ENCODE results near the gene RNF214.
A peak's percentile ranks its signal among the peaks of the same experiment; 100 is the strongest.

RNF214 gene

GRCh38 chr11:117214404-117215110, 17.9 kb upstream of the RNF214 start:
- DNase-seq (ENCODE audit: low spot score), result no peak

- no peak for DNase-seq (ENCODE audit: low spot score)
These were observed 15.1 kb upstream of the RNF214 start for GRCh38 chr11:117217141-117218084.

GRCh38 chr11:117218133-117218915, 14.1 kb upstream of the RNF214 start:
- no peak for DNase-seq (ENCODE audit: low spot score)

- no peak for DNase-seq (ENCODE audit: low spot score)
These were observed 13.5 kb upstream of the RNF214 start for GRCh38 chr11:117219001-117219400.

- no peak for DNase-seq (ENCODE audit: low spot score)
These were observed 13.0 kb upstream of the RNF214 start for GRCh38 chr11:117219455-117219854.

GRCh38 chr11:117219995-117220394, 12.5 kb upstream of the RNF214 start:
- DNase-seq (ENCODE audit: low spot score), result no peak

GRCh38 chr11:117220568-117220967, 11.9 kb upstream of the RNF214 start:
- DNase-seq (ENCODE audit: low spot score), result no peak

- no peak for DNase-seq (ENCODE audit: low spot score)
These were observed 11.3 kb upstream of the RNF214 start for GRCh38 chr11:117220999-117221774.

GRCh38 chr11:117221775-117222517, 10.5 kb upstream of the RNF214 start:
- no peak for DNase-seq (ENCODE audit: low spot score)

GRCh38 chr11:117222991-117223740, 9.3 kb upstream of the RNF214 start:
- no peak for DNase-seq (ENCODE audit: low spot score)

- DNase-seq (ENCODE audit: low spot score), result no peak
These were observed 8.5 kb upstream of the RNF214 start for GRCh38 chr11:117223741-117224689.

GRCh38 chr11:117225553-117226170, 6.8 kb upstream of the RNF214 start:
- DNase-seq (ENCODE audit: low spot score), result no peak

GRCh38 chr11:117226388-117227385, 5.8 kb upstream of the RNF214 start:
- DNase-seq (ENCODE audit: low spot score), result peak; percentile 79

GRCh38 chr11:117228091-117228490, 4.4 kb upstream of the RNF214 start:
- DNase-seq (ENCODE audit: low spot score), result no peak

- no peak for DNase-seq (ENCODE audit: low spot score)
These were observed 3.1 kb upstream of the RNF214 start for GRCh38 chr11:117229411-117229810.

- no peak for DNase-seq (ENCODE audit: low spot score)
These were observed 2.6 kb upstream of the RNF214 start for GRCh38 chr11:117229931-117230285.

- DNase-seq (ENCODE audit: low spot score), result no peak
These were observed 2.0 kb upstream of the RNF214 start for GRCh38 chr11:117230286-117230961.

Measured in LoVo (cell line).